HG03521 (cell line): ENCODE results near the gene RAP1GAP2.
"Not testable (repeated sequence)": the region's sequence is repeated elsewhere in the genome, so short reads cannot be mapped to it uniquely, and the experiment has no call there.

ENCODE experiments used
- ATAC-seq: cut with Tn5 transposase; IDR thresholded peaks from one replicate; pipeline ENCODE4 v1.9.1; 2021; ENCODE audit warnings: mild to moderate bottlenecking, moderate library complexity; ENCODE audit not compliant: unreplicated experiment

The RAP1GAP2 gene

GRCh38 chr17:2814049-2814448 lies 17.8 kb downstream of the RAP1GAP2 start:
- peak; percentile 20 for ATAC-seq

DNA sequence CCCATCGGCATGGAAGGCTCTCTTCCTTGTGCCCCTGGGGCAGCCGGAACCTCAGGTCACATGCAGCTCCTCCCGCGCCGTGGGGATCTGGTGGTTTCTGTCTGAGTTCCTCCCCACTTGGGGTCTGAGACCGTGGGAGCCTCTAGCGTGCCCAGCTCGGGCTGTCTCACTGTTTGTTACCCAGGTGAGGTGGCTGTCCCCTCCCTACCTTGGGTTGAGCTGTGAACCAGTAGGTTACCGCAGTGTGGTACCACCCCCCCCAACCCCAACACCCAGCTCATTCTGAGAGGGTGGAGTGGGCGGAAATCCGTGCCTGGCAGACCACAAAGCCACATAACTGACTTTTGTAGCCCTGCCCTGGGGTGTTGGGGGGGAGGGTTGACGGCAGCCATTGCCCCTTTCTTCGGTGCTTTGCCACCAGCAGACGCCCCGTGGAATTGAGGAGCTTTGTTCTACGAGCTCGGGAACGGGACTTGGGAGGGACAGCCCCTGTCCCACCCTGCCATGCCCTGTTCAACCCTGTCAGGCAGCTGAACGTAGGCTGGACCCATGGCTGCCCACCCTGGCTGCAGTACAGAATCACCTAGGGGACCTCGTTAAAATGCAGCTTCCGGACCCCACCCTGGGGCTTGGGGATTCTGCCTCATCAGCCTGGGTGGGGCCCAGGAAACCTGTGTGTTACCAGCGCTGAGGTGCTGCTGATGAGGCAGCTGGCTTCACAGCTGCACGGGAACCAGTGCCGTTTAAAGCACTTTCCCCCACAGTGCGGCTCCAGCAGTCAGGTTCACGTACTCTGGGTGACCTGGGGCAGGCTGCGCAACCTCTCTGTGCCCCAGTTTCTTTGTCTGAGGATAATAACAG lies 18.5 kb downstream of the RAP1GAP2 start:
- peak; percentile 50 for ATAC-seq

GRCh38 chr17:2815781-2816185 lies 19.5 kb downstream of the RAP1GAP2 start:
- no peak for ATAC-seq

DNA sequence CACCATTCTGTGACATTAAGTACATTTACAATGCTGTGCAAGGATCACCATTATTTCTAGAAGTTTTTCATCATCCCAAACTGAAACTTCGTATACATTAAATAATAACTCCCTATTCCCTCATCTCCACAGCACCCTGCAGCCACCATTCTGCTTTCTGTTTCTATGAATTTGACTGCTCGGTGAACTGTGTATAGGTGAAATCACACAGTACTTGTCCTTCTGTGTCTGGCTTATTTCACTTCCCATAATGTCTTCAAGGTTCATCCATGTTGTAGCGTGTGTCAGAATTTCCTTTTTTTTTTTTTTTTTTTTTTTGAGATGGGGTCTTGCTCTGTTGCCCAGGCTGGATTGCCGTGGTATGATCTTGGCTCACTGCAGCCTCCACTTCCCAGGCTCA lies 20.4 kb downstream of the RAP1GAP2 start:
- ATAC-seq = no peak

DNA sequence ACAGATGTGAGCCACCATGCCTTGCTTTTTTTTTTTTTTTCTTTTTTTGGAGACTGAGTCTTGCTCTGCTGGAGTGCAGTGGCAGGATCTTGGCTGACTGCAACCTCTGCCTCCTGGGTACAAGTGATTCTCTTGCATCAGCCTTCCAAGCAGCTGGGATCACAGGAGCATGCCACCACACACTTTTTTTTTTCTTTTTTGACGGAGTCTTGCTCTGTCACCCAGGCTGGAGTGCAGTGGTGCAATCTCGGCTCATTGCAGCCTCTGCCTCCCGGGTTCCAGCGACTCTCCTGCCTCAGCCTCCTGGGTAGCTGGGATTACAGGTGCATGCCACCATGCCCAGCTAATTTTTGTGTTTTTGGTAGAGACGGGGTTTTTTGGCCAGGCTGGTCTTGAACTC lies 23.1 kb downstream of the RAP1GAP2 start:
- not testable (repeated sequence) for ATAC-seq

GRCh38 chr17:2819921-2820501 lies 23.8 kb downstream of the RAP1GAP2 start:
- ATAC-seq = no peak

GRCh38 chr17:2821868-2822267 lies 25.6 kb downstream of the RAP1GAP2 start:
- no peak for ATAC-seq

DNA sequence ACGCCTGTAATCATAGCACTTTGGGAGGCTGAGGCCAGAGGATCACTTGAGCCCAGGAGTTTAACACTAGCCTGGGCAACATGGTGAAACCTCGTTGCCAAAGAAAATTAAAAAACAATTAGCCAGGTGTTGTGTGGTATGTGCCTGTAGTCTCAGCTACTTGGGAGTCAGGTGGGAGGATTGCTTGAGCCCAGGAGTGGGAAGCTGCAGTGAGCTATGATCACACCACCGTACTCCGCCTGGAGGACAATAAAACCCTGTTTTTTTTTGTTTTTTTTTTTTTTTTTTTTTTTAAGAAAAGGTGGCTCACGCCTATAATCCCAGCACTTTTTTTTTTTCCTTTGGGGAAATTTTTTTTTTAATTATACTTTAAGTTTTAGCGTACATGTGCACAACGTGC lies 26.1 kb downstream of the RAP1GAP2 start:
- ATAC-seq = no peak

DNA sequence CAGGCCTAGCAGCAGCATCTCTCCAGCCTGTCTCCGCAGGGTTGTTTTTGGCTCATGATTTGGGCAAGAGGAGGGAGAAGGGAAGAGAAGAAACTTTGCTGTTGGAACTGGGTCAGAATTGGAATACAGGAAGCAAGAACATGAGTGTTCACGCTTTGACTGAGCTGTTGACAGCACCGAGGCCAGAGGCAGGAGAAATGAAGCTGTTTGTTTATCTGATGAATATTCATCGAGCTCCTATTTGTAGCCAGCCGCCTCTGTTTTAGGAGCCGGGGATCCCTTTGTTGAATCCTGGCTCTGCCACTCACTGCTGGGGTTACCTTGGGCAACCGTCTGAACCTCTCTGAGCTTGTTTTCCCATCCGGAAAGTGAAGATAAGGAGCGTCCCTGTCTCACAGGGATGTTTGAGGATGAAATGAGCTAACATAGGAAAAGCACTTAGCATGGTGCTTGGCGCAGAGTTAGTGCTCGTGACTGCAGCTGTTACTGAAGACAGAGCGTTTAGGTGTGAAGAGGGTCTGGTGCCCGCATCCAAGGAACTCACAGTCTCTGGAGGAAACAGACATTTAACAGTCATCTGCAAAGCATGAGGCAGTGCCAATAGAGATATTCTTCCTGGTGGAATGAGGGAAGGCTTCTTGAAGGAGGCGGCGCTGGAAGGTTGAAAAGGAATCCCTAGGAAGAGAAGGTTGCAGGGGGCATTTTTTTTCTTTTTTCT lies 29.2 kb downstream of the RAP1GAP2 start:
- no peak for ATAC-seq

DNA sequence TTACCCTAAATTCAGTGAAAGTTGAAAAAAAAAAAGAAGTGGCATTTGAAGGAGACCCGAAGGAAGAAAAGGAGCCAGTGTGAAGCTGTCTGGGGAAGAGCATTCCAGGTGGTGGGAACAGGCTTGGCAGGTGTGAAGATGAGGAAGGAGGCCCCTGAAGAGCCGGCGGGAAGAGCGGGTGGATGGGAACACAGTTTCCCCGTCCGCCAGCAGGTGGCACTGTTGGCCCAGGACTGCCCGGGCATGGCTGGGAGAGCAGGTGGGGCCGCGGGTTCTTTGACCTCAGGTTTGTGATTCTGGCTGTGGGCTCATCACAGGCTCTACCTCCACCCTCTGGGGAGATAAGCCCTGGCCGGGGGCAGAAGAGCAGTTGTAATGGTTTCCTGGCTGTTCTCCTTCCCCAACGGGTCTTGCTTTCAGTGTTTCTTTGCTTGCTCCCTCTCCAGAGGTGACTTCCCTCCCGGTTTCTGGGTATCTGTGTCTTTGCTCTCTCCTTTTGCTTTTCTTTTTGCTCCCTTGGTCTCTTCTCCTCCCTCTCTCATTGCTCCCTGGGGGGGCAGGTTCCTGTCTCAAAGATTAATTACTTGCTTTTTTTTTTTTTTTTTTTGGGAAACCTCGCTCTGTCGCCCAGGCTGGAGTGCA lies 32.3 kb downstream of the RAP1GAP2 start:
- no peak for ATAC-seq

GRCh38 chr17:2830678-2831077 lies 34.4 kb downstream of the RAP1GAP2 start:
- no peak for ATAC-seq

GRCh38 chr17:2835780-2836179 lies 39.5 kb downstream of the RAP1GAP2 start:
- no peak for ATAC-seq

- ATAC-seq = no peak
These were observed 40.9 kb downstream of the RAP1GAP2 start for GRCh38 chr17:2837147-2837561.

- ATAC-seq = no peak
These were observed 45.4 kb downstream of the RAP1GAP2 start for GRCh38 chr17:2841606-2842005.

DNA sequence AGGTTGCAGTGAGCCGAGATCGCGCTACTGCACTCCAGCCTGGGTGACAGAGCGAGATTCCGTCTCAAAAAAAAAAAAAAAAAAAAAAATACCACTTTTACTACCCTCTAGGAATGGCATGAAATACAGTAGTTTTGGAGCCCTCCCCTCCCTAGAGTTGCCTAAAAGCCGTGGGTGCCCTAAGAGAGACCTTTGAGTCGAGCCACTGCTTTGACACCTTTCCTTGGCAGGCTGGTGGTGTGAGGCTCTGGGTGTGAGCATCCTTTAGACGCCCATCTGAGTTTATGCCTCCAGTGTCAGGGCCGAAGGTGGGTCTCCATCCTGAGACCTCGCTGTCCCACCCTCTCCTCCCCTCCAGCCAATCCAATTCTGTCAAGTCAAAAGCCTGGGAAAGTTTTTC lies 46.2 kb downstream of the RAP1GAP2 start:
- no peak for ATAC-seq

GRCh38 chr17:2844416-2844815 lies 48.2 kb downstream of the RAP1GAP2 start:
- no peak for ATAC-seq

DNA sequence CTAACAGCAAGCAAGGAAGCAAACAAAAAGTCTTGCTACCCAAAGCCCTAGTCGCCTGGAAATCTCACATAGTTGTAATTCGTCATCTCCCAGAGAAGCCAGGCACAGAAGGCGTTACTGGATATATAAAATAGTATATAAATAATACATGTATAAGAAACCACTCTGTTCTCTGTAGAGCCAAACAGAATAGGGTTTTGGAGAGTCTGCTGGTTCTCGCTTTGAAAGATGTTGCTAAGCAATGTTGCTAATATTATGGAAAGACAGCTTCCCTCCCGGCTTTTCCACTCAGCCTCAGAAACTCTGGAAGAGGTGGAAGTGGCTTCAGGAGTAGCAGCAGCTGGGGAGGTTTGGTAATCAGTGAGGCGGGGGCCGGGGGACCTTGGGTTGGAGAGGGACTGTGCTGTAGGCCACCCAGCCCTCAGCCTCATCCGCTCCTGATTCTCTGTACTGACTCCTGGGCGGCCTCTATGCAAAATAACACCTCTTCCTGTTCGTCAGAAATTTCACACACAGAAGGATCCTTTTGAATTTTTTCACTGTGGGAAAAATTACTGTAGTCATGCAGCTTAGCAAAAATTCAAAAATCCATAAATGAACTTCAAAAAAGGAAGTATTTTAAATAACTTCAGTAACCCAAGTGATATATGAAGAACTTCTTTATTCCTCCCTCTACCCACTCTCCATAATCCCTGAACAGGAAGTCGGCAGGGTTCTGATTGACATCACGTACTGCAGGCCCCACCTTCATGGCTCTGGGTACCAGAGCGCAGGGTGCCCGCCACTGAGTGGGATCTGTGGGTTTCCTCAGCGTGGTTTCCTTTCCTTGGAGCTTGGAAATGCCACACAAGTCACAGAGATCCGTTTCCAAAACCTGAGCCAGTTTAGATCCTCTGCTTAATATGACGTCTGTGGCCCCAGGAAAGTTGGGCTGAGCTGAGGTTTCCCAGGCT lies 51.4 kb downstream of the RAP1GAP2 start:
- no peak for ATAC-seq

- ATAC-seq = no peak
These were observed 53.1 kb downstream of the RAP1GAP2 start for GRCh38 chr17:2849327-2849670.

GRCh38 chr17:2850991-2851390 lies 54.8 kb downstream of the RAP1GAP2 start:
- no peak for ATAC-seq

GRCh38 chr17:2851615-2852014 lies 55.4 kb downstream of the RAP1GAP2 start:
- ATAC-seq = no peak
